Breast epithelium (tissue), 4 donors: ENCODE measurements around the gene HYLS1. TPM values are rescaled to one million over a fixed set of nuclear protein-coding genes. Genes with fewer than 3 reads are reported as not detected.

Experiments used
- DNase-seq, 2 donors: peaks; one replicate each; pipeline ENCODE4 v3.0.0-alpha.2; 2019; ENCODE audit warnings: low spot score in 2 of 2
- H3K27ac ChIP-seq, 2 donors: fragments of 200-600 bp; sonication (generic) in 1 of 2; one replicate each; pipeline ENCODE4 v1.5.1; 2016 to 2019; ENCODE audit warnings: mild to moderate bottlenecking in 1 of 2
- H3K27me3 ChIP-seq, 2 donors: fragments of 200-600 bp; sonication (generic) in 1 of 2; one replicate each; pipeline versions ENCODE4 v1.5.1 to v1.6.0; 2017 to 2019; ENCODE audit warnings: control low read depth in 1 of 2, mild to moderate bottlenecking in 1 of 2
- H3K36me3 ChIP-seq: fragments of 200-600 bp; one replicate; pipeline ENCODE4 v1.5.1; 2019
- H3K4me1 ChIP-seq, 2 donors: fragments of 200-600 bp; sonication (generic); one replicate each; pipeline ENCODE4 v1.5.1; 2016 to 2019; ENCODE audit warnings: control low read depth in 1 of 2
- H3K4me3 ChIP-seq, 3 donors: fragments of 200-600 bp; sonication (generic); 1 replicate in 2 of 3; 2 replicates in 1 of 3; pipeline ENCODE4 v1.5.1; 2016 to 2019; ENCODE audit warnings: mild to moderate bottlenecking in 3 of 3, moderate library complexity in 2 of 3
- H3K9me3 ChIP-seq, 2 donors: fragments of 200-600 bp; sonication (generic) in 1 of 2; one replicate each; pipeline ENCODE4 v1.5.1; 2016 to 2019; ENCODE audit warnings: control low read depth in 1 of 2
- CTCF ChIP-seq, 3 donors: fragments of 450-650 bp; IDR thresholded peaks; one replicate each; pipeline ENCODE4 v1.5.1; 2016 to 2017; ENCODE audit warnings: antibody characterized with exemption in 3 of 3, mild to moderate bottlenecking in 3 of 3, moderate library complexity in 3 of 3
- POLR2A ChIP-seq: fragments of 450-650 bp; IDR thresholded peaks from one replicate; pipeline ENCODE4 v1.6.1; 2016; ENCODE audit warnings: antibody characterized with exemption, mild to moderate bottlenecking, moderate library complexity
- POLR2AphosphoS5 ChIP-seq, 3 donors: sonication (generic); formaldehyde crosslinking; IDR thresholded peaks; one replicate each; pipeline ENCODE4 v1.6.1; 2017; ENCODE audit warnings: antibody characterized with exemption in 3 of 3
- intact Hi-C: fragments of 100-400 bp; cut with DNase I; formaldehyde crosslinking; loops from one replicate; pipeline ENCODE4 v1.15.1; 2023; ENCODE audit warnings: low total_unique reads
- total RNA-seq, 3 donors: library from RNA; depleted of rRNA; stranded (reverse); fragments of >200 nt; gene quantifications; one replicate each; pipeline ENCODE4 v1.1.0, GENCODE V29; 2016

Gene HYLS1
- total RNA-seq, 3 donors from 2014 or later: 2.7 to 6.9 (median 3.6) TPM

GRCh38 chr11:125931116-125931515 lies 43.6 kb downstream of the HYLS1 start:
- Histone ChIP-seq H3K27me3 (no peaks in the 10 kb centered on the region), H3K9me3 (no peaks in the 10 kb centered on the region), H3K4me1 (no peaks in the 10 kb centered on the region), H3K36me3 (no peaks in the 10 kb centered on the region), H3K27ac (no peak overlapping the region), H3K4me3 (no peak overlapping the region)
- TF ChIP-seq CTCF (IDR thresholded peaks at IDR 0.05): no peak
- no peak for TF ChIP-seq POLR2AphosphoS5 (IDR thresholded peaks at IDR 0.05)
- no peak for TF ChIP-seq POLR2A
- intact Hi-C loops: loop anchor here (5.0 kb wide), 1 partner anchor 774 kb away; no protein-coding TSS in a partner anchor
- no peak for DNase-seq

- TF ChIP-seq POLR2A (no peak), POLR2AphosphoS5 (IDR thresholded peaks at IDR 0.05) (no peak), CTCF (IDR thresholded peaks at IDR 0.05) (no peak)
- Histone ChIP-seq H3K9me3 (no peaks in the 10 kb centered on the region), H3K4me1 (no peaks in the 10 kb centered on the region), H3K4me3 (no peak overlapping the region), H3K27me3 (no peaks in the 10 kb centered on the region), H3K27ac (no peak overlapping the region), H3K36me3 (no peaks in the 10 kb centered on the region)
- DNase-seq: no peak
- intact Hi-C loops: loop anchor here (5.0 kb wide), 1 partner anchor 774 kb away; no protein-coding TSS in a partner anchor
These were observed 44.2 kb downstream of the HYLS1 start for GRCh38 chr11:125931668-125932067.

- TF ChIP-seq CTCF (IDR thresholded peaks at IDR 0.05) (no peak), POLR2AphosphoS5 (IDR thresholded peaks at IDR 0.05) (no peak), POLR2A (no peak)
- H3K27me3 ChIP-seq: no peaks in the 10 kb centered on the region
- intact Hi-C loops: loop anchor here (5.0 kb wide), 1 partner anchor 775 kb away; no protein-coding TSS in a partner anchor
- DNase-seq: no peak
- no peak overlapping the region for H3K27ac ChIP-seq
- no peaks in the 10 kb centered on the region for H3K36me3 ChIP-seq
- no peaks in the 10 kb centered on the region for H3K9me3 ChIP-seq
- no peak overlapping the region for H3K4me3 ChIP-seq
- H3K4me1 ChIP-seq: no peaks in the 10 kb centered on the region
These were observed 44.8 kb downstream of the HYLS1 start for GRCh38 chr11:125932301-125932700.

GRCh38 chr11:125933030-125933813 lies 45.8 kb downstream of the HYLS1 start:
- no peak for DNase-seq
- Histone ChIP-seq H3K4me3 (no peak overlapping the region), H3K36me3 (no peaks in the 10 kb centered on the region), H3K27ac (no peak overlapping the region), H3K9me3 (no peaks in the 10 kb centered on the region), H3K4me1 (no peaks in the 10 kb centered on the region), H3K27me3 (no peaks in the 10 kb centered on the region)
- intact Hi-C loops: loop anchor here (5.0 kb wide), 1 partner anchor 776 kb away; no protein-coding TSS in a partner anchor
- no peak for TF ChIP-seq POLR2AphosphoS5 (IDR thresholded peaks at IDR 0.05)
- TF ChIP-seq POLR2A: no peak

GRCh38 chr11:125934473-125934872 lies 47.0 kb downstream of the HYLS1 start:
- intact Hi-C loops: loop anchor here (5.0 kb wide), 1 partner anchor 777 kb away; no protein-coding TSS in a partner anchor
- TF ChIP-seq POLR2A (no peak), CTCF (IDR thresholded peaks at IDR 0.05) (no peak), POLR2AphosphoS5 (IDR thresholded peaks at IDR 0.05) (no peak)

More at GRCh38 chr11:125934473-125934872, 47.0 kb downstream of the HYLS1 start:
- no peaks in the 10 kb centered on the region for H3K9me3 ChIP-seq
- no peak for DNase-seq
- no peaks in the 10 kb centered on the region for H3K4me1 ChIP-seq
- no peak overlapping the region for H3K4me3 ChIP-seq
- H3K27me3 ChIP-seq: no peaks in the 10 kb centered on the region
- no peak overlapping the region for H3K27ac ChIP-seq
- no peaks in the 10 kb centered on the region for H3K36me3 ChIP-seq
